ENCODE data around the gene SIAH3. TPM values are rescaled to one million over a fixed set of nuclear protein-coding genes. Genes with fewer than 3 reads are reported as not detected.
"Not testable (repeated sequence)": the region's sequence is repeated elsewhere in the genome, so short reads cannot be mapped to it uniquely, and the experiment has no call there.

The SIAH3 gene
- total and polyA plus RNA-seq, 8 donors, result 0.55 TPM; not detected in 7

DNA sequence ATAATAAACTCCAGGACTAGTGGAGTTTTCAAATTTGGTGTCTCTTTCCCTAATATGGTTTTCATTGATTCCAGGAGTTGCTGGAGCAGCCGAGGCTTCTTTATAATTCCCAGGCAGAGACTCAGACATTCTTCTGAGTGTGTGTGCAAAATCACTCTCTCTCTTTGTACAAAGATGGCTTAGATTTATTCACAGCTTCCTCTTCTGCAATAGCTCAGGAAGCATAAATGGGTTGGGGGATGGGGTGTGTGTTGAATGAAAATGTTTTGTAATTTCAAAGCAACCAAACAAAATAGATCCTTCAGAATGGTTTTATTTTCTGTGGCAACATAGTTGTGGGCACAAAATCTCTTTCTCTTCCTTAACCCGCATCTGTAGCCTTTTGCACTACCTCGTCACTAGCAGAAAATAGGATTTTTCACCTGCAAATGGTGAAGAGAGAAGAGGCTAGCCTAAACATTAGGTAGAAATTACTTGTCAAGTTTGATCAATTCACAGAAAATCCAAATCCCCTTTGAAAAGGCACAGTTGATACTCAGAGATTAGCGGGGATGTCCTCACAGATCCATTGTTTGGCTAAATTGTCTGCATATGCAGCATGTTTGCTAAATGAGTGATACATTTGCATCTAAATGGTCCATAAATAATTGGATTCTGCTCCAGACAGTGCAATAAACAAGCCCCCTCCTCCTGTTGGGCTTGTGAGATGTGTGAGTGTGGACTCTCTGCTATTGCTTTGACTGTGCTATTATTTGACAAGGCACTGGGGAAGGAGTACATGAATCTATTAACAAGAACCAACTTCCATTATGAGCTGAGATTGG lies 82.7 kb downstream of the SIAH3 start:
- no peaks in the 10 kb centered on the region for H3K27me3 ChIP-seq
- no peaks in the 10 kb centered on the region for H3K9me3 ChIP-seq
- H3K4me3 ChIP-seq, result no peak overlapping the region
- H3K4me1 ChIP-seq, result peaks cover 0 to 9% (median 0%) of the 10 kb centered on the region in 4 donors
- TF ChIP-seq, protein P1, sequence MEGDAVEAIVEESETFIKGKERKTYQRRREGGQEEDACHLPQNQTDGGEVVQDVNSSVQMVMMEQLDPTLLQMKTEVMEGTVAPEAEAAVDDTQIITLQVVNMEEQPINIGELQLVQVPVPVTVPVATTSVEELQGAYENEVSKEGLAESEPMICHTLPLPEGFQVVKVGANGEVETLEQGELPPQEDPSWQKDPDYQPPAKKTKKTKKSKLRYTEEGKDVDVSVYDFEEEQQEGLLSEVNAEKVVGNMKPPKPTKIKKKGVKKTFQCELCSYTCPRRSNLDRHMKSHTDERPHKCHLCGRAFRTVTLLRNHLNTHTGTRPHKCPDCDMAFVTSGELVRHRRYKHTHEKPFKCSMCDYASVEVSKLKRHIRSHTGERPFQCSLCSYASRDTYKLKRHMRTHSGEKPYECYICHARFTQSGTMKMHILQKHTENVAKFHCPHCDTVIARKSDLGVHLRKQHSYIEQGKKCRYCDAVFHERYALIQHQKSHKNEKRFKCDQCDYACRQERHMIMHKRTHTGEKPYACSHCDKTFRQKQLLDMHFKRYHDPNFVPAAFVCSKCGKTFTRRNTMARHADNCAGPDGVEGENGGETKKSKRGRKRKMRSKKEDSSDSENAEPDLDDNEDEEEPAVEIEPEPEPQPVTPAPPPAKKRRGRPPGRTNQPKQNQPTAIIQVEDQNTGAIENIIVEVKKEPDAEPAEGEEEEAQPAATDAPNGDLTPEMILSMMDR (IDR thresholded peaks at IDR 0.05), result no peak
- TF ChIP-seq POLR2AphosphoS5 (IDR thresholded peaks at IDR 0.05) (no peak), EP300 (IDR thresholded peaks at IDR 0.05) (no peak), POLR2A (IDR thresholded peaks at IDR 0.05) (no peak)
- intact Hi-C loops (cut with DNase I; ENCODE audit: low total_unique reads), result no loop called here
- WGBS, 5 donors, result 43 to 62% (median 59%) methylated on average over 4 of the region's 4 CpGs
- peak in 1 of 2 donors; percentile 28 for DNase-seq
- H3K36me3 ChIP-seq, result no peaks in the 10 kb centered on the region
- no peak overlapping the region for H3K27ac ChIP-seq

DNA sequence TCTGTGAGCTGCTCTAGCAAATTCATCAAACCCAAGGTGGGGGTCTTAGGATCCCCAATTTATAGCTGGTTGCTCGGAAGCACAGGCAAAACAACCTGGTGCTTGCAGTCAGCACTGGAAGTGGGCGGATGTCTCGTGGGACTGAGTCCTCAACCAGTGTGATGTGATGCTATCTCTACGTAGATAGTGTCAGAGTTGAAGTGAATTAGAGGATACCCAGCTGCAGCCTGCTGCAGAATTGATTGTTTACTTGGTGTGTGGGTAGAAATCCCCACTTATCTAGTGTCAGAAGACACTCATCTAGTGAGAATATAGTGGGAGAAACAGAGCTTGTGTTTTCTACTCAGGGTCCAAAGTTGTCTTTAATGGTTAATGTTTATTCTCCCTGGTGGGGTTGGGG lies 86.1 kb downstream of the SIAH3 start:
- H3K36me3 ChIP-seq, result no peaks in the 10 kb centered on the region
- 61 to 71% (median 67%) methylated on average over 4 of the region's 4 CpGs for WGBS, 5 donors

DNA sequence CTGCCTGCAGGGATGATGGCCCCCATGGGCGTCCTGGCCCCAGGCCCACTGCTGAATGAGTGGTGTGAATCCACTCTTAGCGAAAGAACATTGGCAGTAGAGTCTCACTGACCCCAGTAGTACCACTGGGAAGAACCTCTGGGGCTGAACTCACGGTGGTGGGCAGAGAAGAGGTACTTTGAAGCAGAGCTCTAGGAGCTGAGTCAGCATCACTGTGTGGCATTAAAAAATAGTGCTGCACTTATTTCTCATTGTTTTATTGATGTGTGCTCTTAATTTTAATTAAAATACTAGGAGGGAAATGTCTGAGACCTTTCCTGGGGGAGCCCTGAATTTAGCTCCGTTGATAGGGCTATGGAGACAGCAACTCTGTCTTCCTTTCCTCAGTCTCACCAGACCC lies 88.1 kb downstream of the SIAH3 start:
- no peak for TF ChIP-seq POLR2AphosphoS5 (IDR thresholded peaks at IDR 0.05)
- TF ChIP-seq EP300 (IDR thresholded peaks at IDR 0.05), result no peak
- TF ChIP-seq, protein P1 (IDR thresholded peaks at IDR 0.05), result no peak
- TF ChIP-seq POLR2A (IDR thresholded peaks at IDR 0.05), result no peak
- WGBS, 5 donors, result 73 to 90% (median 81%) methylated on average over 4 of the region's 4 CpGs
- Histone ChIP-seq H3K4me3 (no peak overlapping the region), H3K4me1 (peaks cover 0 to under 1% (median 0%) of the 10 kb centered on the region in 4 donors), H3K9me3 (peaks cover 0 to 2% (median under 1%) of the 10 kb centered on the region in 4 donors), H3K27me3 (no peaks in the 10 kb centered on the region), H3K36me3 (no peaks in the 10 kb centered on the region), H3K27ac (no peak overlapping the region)
- intact Hi-C loops (cut with DNase I; ENCODE audit: low total_unique reads), result no loop called here
- no peak for DNase-seq

More for the DNA sequence above, 86.1 kb downstream of the SIAH3 start:
- H3K4me1 ChIP-seq, result peaks cover 0 to 9% (median 0%) of the 10 kb centered on the region in 4 donors
- no peak overlapping the region for H3K27ac ChIP-seq
- H3K27me3 ChIP-seq, result no peaks in the 10 kb centered on the region
- DNase-seq, result no peak
- H3K4me3 ChIP-seq, result no peak overlapping the region
- H3K9me3 ChIP-seq, result no peaks in the 10 kb centered on the region
- intact Hi-C loops (cut with DNase I; ENCODE audit: low total_unique reads), result no loop called here
- no peak for TF ChIP-seq EP300 (IDR thresholded peaks at IDR 0.05)

DNA sequence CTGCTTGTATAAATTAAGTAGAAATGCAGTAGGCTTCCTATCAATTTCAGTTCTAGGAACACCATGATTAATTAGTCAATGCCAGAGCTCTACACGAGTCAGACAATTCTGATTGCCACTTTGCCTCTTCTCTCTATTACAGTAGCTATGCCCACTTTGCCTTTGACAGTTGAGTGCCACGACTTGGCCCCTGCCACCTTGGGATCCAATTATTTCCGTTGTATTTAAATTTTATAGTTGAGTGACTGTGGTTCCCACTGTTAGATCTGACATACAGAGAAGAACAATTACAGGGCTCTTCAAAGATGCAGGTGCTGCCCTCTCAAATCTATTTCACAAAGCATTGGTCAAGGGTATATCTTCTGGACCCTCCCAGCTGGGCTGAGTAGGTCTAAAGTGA lies 94.0 kb downstream of the SIAH3 start:
- 61 to 73% (median 68%) methylated on average over 3 of the region's 3 CpGs for WGBS, 5 donors

DNA sequence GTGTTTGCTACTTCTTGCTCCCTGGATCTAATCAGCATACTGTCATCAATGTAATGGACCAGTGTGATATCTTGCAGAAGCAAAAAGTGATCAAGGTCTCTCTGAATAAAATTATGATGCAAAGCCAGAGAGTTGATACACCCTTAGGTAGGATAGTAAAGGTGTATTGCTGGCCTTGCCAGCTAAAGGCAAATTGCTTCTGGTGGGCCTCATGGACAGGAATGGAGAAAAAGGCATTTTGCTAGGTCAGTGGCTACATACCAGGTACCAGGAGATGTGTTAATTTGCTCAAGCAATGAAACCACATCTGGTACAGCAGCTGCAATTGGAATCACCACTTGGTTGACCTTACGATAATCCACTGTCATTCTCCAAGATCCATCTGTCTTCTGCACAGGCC lies 95.1 kb downstream of the SIAH3 start:
- H3K4me3 ChIP-seq; H3K4me1 ChIP-seq; H3K27me3 ChIP-seq; H3K27ac ChIP-seq; intact Hi-C loops (cut with DNase I; ENCODE audit: low total_unique reads); DNase-seq; H3K36me3 ChIP-seq: not testable (repeated sequence)
- H3K9me3 ChIP-seq, result peaks cover 3 to 20% (median 20%) of the 10 kb centered on the region in 4 donors
- 89 to 100% (median 92%) methylated on average over 1 of the region's 1 CpG for WGBS, 5 donors

More for the DNA sequence above, 94.0 kb downstream of the SIAH3 start:
- H3K9me3 ChIP-seq, result peaks cover 3 to 20% (median 20%) of the 10 kb centered on the region in 4 donors
- H3K4me1 ChIP-seq; H3K27ac ChIP-seq; intact Hi-C loops (cut with DNase I; ENCODE audit: low total_unique reads); H3K27me3 ChIP-seq; DNase-seq; H3K4me3 ChIP-seq; H3K36me3 ChIP-seq: not testable (repeated sequence)

DNA sequence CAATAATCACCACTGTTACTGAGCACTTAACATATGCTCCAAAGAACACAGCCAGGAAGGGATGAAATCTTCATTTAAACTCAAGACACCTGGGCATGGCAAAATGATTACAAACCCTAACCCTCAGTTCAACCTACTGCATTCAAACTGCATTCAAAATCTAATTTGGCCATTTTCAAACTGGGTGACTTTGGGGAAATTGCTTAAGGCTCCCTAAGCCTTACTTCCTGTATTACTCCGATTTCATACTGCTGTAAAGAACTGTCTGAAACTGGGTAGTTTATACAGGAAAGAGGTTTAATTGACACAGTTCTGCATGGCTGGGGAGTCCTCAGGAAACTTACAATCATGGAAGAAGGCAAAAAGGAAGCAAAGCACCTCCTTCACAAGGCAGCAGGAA lies 99.0 kb downstream of the SIAH3 start:
- H3K27ac ChIP-seq, result no peak overlapping the region
- no peaks in the 10 kb centered on the region for H3K27me3 ChIP-seq
- no peak for DNase-seq
- TF ChIP-seq, protein P1 (IDR thresholded peaks at IDR 0.05), result no peak
- TF ChIP-seq POLR2AphosphoS5 (IDR thresholded peaks at IDR 0.05), result no peak
- 44 to 88% (median 77%) methylated on average over 1 of the region's 1 CpG for WGBS, 5 donors
- no peak overlapping the region for H3K4me3 ChIP-seq
- intact Hi-C loops (cut with DNase I; ENCODE audit: low total_unique reads), result no loop called here
- H3K36me3 ChIP-seq, result no peaks in the 10 kb centered on the region
- peaks cover 1 to 11% (median 9%) of the 10 kb centered on the region in 4 donors for H3K9me3 ChIP-seq
- no peaks in the 10 kb centered on the region for H3K4me1 ChIP-seq
